ENCODE results near the gene PLA2G2C.

Gene PLA2G2C

DNA sequence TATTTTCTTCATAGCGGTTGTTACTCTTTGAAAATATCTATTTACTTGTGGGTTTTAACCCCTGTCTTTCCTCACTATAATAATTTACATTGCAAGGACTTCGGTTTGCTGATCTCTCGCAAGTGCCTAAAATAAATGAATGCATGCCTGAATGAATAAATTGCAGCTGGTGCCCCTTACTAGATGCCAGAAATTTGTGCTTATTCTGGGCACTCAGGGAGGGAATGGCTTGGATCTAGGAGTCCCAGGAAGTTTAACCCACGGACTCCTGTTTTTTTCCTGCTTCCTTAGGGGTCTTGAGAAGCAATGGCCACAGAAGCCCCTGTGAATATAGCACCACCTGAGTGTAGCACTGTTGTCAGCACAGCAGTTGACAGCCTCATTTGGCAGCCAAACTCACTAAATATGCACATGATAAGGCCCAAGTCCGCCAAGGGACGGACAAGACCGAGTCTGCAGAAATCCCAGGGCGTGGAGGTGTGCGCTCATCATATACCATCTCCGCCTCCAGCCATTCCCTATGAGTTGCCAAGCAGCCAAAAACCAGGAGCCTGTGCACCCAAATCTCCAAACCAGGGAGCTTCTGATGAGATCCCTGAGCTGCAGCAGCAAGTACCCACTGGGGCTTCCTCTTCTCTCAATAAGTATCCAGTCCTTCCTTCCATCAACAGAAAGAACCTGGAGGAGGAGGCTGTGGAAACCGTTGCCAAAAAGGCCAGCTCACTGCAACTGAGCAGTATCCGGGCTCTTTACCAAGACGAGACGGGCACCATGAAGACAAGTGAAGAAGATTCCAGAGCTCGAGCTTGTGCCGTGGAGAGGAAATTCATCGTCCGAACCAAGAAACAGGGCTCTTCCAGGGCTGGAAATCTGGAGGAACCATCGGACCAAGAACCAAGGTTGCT lies 4.2 kb upstream of the PLA2G2C start:
- DNase-seq (ENCODE audit: insufficient read length) = no peak
- no peak for FAIRE-seq
- TF ChIP-seq TAF1 (IDR thresholded peaks at IDR 0.05; ENCODE audit: borderline replicate concordance, low read depth, low read length) = no peak
- no peak for TF ChIP-seq POLR2A (IDR thresholded peaks at IDR 0.05; ENCODE audit: low read depth, low read length)
- no peak for TF ChIP-seq POLR2AphosphoS5 (IDR thresholded peaks at IDR 0.05; ENCODE audit: low read depth, low read length)

DNA sequence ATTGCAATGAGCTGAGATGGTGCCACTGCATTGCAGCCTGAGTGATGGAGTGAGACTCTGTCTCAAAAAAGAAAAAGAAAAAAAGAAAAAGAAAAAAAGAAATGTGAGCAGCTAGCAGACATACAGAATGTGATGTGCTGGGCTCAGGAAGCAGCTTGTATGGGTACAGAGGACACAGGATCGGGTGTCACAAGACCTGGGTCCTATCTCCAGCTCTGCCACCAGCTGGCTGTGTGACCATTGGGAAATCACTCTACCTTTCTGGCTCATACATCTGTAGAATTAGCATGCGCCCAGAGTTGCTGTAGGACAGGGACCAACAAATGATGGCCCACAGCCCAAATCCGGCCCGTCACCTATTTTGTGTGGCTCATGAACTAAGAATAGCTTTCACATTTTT lies 3.3 kb upstream of the PLA2G2C start:
- DNase-seq (ENCODE audit: insufficient read length) (no peak), FAIRE-seq (no peak)
- TF ChIP-seq POLR2AphosphoS5 (IDR thresholded peaks at IDR 0.05; ENCODE audit: low read depth, low read length) (no peak), TAF1 (IDR thresholded peaks at IDR 0.05; ENCODE audit: borderline replicate concordance, low read depth, low read length) (no peak), POLR2A (IDR thresholded peaks at IDR 0.05; ENCODE audit: low read depth, low read length) (no peak)

DNA sequence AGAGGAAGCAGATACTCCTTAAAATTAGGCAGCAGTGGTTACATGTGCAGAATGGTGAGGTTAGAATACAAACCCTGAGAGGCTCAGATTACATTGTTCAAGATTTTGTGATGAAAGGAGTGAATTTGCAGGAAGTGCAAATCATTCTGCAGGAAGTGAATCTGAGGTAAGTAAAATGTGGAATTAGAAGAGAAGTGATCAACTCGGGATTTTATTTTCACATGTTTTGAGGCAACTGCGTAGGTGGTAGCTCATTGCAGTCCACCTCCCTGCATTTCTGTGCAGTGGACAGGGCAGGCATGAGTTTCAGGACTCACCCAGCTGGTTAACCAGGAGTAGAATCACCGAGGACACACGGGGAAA lies 2.1 kb upstream of the PLA2G2C start:
- TF ChIP-seq POLR2A (IDR thresholded peaks at IDR 0.05; ENCODE audit: low read depth, low read length) (no peak), TAF1 (IDR thresholded peaks at IDR 0.05; ENCODE audit: borderline replicate concordance, low read depth, low read length) (no peak)
- no peak for FAIRE-seq
- DNase-seq (ENCODE audit: insufficient read length) = no peak

DNA sequence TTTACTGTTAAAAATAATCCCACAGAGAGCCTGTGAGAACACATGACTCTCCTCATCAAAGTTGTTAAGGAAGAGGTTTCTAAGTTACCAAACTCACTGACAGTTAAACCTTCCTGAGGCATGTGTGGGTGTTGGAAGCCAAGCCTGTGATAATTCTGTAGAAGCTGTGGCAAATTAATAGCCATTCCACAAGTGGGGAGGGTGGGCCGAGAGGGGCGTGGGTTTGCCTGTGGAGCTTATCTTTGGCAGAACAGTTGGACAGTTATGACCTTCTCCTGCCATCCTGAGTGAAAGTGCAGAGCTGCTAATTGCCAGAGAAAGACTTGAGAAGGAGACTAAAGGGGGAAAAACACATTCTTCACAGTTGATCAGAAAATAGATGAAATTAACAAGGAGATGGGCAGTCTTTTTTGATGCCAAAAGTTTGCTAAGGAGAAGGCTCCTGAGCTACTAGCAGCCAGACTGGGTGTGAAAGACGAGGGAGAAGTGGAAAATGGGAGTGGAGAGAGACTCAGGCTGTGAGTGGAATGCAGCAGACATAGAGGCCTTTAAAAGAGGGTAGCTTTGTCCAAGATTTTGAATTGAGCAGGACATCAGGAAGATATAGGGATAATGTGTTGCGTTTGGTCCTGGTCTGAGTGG lies 1.6 kb upstream of the PLA2G2C start:
- DNase-seq (ENCODE audit: insufficient read length) (no peak), FAIRE-seq (peak; percentile 38)
- TF ChIP-seq POLR2A (IDR thresholded peaks at IDR 0.05; ENCODE audit: low read depth, low read length) = no peak
- no peak for TF ChIP-seq TAF1 (IDR thresholded peaks at IDR 0.05; ENCODE audit: borderline replicate concordance, low read depth, low read length)
- no peak for TF ChIP-seq POLR2AphosphoS5 (IDR thresholded peaks at IDR 0.05; ENCODE audit: low read depth, low read length)

DNA sequence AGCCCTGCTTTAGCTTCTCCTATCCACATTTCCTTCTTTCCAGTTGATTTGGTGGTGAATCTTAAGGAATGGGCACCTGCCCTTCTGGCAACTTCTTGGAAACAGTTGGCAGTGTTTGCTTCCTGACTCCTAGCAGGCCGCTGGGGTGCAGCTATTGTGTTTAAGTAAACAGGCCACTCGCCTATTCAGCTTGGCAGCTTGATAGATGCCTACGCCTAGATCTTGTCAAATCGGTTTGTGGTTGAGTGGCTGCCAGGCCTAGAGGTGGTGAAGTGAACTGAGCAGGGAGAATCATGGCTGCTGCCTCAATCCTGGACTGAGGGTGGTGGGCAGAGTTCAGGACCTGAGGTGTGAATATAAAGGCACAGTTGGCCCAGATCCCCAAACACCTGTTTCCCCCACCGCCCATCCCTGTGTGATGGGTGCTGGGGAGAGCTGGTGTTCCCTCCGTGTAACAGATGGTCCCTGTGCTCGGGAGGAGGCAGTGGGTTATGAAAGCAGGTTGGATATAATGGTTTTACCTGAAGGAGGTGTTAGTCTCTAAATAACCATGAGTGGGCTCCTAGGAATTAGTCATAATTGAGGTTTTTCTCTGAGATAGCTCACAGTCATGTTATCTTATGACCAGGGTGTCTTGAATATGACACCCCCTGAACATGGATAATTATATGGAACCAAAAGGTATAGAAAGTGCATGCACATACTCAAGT lies 940 bp upstream of the PLA2G2C start:
- TF ChIP-seq TAF1 (IDR thresholded peaks at IDR 0.05; ENCODE audit: borderline replicate concordance, low read depth, low read length) (no peak), POLR2A (IDR thresholded peaks at IDR 0.05; ENCODE audit: low read depth, low read length) (no peak), POLR2AphosphoS5 (IDR thresholded peaks at IDR 0.05; ENCODE audit: low read depth, low read length) (no peak)
- DNase-seq (ENCODE audit: insufficient read length) = no peak
- peak; percentile 46 for FAIRE-seq

DNA sequence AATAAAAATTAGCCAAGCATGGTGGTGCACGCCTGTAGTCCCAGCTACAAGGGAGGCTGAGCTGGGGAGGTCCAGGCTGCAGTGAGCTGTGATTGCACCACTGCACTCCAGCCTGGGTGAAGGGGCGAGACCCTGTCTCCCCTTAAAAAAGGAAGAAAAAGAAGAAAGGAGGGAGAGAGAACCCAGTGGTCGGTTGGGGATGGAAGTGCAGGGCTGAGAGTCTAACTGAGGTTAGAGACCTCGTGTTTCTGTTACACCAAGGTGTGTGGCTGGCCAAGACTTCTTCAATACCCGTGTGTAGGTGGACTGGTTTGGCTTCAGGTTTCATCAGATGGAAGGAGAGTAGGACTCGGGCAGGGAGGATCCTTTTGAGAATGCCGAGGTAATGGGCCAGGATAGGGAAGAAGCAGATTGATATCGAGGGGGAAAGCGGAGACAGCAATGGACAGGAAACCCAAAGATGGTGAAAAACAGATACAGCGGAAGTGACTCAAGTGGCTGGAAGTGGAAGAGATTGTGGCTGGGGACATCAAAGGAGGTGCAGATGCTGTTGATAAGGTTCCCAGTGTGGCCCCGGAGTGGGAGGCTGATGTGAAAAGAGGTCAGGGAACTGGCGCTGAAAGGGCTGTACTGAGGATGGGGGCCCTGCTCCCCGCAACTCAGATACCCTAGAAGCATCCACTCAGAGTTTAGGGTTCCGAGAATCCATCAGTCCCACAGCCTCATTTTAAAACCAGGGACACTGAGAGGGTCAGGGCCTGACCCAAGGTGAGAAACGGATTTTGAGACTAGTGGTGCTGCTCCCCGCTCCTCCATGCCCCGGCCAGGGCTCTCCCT lies 1.1 kb downstream of the PLA2G2C start:
- DNase-seq (ENCODE audit: insufficient read length) = no peak
- FAIRE-seq = no peak
- TF ChIP-seq POLR2AphosphoS5 (IDR thresholded peaks at IDR 0.05; ENCODE audit: low read depth, low read length) (no peak), POLR2A (IDR thresholded peaks at IDR 0.05; ENCODE audit: low read depth, low read length) (no peak), TAF1 (IDR thresholded peaks at IDR 0.05; ENCODE audit: borderline replicate concordance, low read depth, low read length) (no peak)

DNA sequence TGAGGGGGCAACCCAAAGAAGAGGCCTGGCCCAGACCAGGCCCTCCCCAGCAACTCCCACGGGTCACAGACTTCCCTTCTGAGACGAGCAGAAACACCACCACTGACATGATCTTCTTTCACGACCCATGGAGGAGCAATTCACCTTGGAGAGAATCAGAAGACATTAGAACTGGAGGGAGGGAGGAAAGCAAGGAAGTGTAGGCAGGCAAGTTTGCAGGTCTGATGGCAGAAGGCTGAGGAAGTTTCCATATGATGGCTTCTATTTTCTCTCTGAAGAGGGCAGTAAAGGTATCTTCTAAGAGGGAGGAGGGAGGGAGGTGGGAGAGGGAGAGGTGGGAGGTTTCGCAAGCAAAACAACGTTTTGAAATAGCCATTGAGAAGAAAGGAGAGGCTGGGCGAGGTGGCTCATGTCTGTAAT lies 1.8 kb downstream of the PLA2G2C start:
- no peak for DNase-seq (ENCODE audit: insufficient read length)
- no peak for FAIRE-seq

DNA sequence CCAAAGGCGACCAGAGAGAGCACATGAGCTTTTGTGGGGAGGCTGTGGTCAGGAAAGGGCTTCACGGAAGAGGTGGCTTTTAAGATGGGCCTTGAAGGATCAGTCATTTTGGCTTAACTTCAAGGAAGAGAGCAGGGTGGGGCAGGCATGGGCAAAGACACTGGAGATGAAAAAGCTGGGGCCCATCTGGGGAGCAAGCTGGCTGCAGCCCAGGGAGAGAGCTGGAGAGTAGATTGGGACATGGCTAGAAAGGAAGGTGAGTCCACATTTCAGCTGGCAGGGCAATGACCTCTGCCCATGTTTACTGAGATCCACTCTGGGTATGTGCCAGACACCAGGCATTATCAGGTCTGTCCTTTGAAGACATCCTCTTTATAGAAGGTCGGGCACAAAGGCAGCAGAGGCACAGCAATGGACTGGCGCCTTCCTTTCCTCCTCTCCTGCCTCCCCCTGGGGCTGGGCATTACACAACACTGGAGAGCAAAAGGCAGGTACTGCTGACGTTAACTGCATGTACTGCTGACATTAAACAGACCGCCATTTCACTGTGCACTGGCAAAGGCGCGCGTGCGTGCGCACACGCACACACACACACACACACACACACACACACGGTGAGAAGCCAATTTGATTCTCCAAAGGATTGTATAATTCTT lies 2.6 kb downstream of the PLA2G2C start:
- FAIRE-seq = no peak
- TF ChIP-seq POLR2A (IDR thresholded peaks at IDR 0.05; ENCODE audit: low read depth, low read length) (no peak), TAF1 (IDR thresholded peaks at IDR 0.05; ENCODE audit: borderline replicate concordance, low read depth, low read length) (no peak), POLR2AphosphoS5 (IDR thresholded peaks at IDR 0.05; ENCODE audit: low read depth, low read length) (no peak)
- no peak for DNase-seq (ENCODE audit: insufficient read length)

More for the DNA sequence above, 1.8 kb downstream of the PLA2G2C start:
- TF ChIP-seq TAF1 (IDR thresholded peaks at IDR 0.05; ENCODE audit: borderline replicate concordance, low read depth, low read length) (no peak), POLR2AphosphoS5 (IDR thresholded peaks at IDR 0.05; ENCODE audit: low read depth, low read length) (no peak), POLR2A (IDR thresholded peaks at IDR 0.05; ENCODE audit: low read depth, low read length) (no peak)

DNA sequence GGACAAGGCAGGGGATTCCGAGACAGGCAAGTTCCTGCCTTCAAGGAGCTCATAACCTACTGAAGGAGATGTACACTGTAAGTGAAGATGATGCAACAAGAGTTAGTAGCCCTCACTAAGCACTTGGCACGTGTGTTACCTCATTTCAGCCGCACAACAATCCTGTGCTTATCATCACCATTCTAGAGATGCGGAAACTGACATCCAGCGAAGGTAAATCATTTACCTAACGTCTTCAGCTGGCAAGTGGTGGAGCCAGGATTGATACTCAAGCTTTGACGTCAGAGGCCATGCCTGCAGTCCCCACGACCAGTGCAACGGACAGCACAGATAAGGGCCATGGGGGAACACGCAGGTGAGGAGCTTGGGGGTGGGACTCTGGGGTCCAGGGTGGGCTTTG lies 3.3 kb downstream of the PLA2G2C start:
- FAIRE-seq = no peak
- TF ChIP-seq TAF1 (IDR thresholded peaks at IDR 0.05; ENCODE audit: borderline replicate concordance, low read depth, low read length) (no peak), POLR2A (IDR thresholded peaks at IDR 0.05; ENCODE audit: low read depth, low read length) (no peak), POLR2AphosphoS5 (IDR thresholded peaks at IDR 0.05; ENCODE audit: low read depth, low read length) (no peak)
- no peak for DNase-seq (ENCODE audit: insufficient read length)

DNA sequence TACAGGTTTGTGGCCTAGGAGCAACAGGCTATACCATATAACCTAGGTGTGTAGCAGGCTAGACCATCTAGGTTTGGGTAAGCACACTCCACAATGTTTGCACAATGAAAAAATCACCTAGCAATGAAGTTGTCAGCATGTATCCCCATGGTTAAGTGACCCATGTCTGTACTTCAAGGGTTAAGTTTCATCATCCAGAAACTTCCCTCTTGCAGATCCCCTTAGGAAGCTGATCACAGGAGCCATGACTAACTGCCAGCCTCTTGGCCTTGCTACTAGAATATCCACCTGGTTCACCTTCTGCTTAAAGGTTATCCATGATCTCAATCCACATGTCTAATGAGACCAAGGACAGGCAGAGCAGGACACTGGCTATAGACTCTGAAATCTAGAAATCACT lies 3.9 kb downstream of the PLA2G2C start:
- TF ChIP-seq POLR2AphosphoS5 (IDR thresholded peaks at IDR 0.05; ENCODE audit: low read depth, low read length) (no peak), POLR2A (IDR thresholded peaks at IDR 0.05; ENCODE audit: low read depth, low read length) (no peak)
- FAIRE-seq (no peak), DNase-seq (ENCODE audit: insufficient read length) (no peak)
